ENCODE results near the gene CDH4. TPM values are rescaled to one million over a fixed set of nuclear protein-coding genes. Genes with fewer than 3 reads are reported as not detected.

CDH4 gene
- total and polyA plus RNA-seq, 2 of the 13 experiments (the other 11 are each of a cell fraction or from before 2014, with no cell fraction given): not detected

DNA sequence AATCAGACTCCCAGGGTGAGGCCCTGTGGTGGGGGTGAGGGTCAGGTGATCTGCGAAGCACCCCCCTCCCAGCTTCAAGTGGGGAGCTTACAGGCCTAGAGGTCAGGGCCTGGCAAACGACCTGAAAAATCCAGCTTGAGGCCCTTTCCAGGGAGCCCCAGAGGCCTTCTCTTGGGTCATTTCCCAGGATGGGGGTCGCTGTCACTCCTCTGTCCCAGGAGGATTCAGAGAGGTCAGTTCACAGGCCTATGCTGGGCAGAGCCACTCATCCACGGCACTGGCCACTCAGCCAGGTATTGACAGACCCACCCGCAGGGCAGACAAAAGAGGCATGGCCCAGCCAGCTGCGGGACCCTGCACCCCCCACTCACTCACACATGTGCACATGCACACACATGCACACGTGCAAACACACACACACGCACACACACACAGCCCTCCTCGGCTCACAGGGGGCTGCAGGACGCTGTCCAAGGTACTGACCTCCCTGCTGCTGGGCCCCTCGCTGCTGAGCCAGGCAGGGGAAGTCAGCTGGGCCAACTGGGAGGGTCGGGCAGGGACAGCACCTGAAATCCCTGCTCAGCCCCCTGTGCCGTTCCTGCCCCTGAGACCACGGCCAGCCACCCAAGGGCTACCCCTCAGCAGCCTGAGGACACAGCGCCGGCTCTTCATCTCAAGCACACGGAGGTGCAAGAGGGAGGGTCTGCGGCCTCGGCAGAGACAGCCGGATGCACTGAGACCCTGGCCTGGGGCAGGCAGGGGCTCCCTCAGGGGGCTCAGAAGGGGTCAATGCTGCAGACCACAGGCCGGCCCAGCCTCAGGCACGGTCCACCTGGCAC, 699.9 kb downstream of the CDH4 start (continued):
- TF ChIP-seq, protein P1, sequence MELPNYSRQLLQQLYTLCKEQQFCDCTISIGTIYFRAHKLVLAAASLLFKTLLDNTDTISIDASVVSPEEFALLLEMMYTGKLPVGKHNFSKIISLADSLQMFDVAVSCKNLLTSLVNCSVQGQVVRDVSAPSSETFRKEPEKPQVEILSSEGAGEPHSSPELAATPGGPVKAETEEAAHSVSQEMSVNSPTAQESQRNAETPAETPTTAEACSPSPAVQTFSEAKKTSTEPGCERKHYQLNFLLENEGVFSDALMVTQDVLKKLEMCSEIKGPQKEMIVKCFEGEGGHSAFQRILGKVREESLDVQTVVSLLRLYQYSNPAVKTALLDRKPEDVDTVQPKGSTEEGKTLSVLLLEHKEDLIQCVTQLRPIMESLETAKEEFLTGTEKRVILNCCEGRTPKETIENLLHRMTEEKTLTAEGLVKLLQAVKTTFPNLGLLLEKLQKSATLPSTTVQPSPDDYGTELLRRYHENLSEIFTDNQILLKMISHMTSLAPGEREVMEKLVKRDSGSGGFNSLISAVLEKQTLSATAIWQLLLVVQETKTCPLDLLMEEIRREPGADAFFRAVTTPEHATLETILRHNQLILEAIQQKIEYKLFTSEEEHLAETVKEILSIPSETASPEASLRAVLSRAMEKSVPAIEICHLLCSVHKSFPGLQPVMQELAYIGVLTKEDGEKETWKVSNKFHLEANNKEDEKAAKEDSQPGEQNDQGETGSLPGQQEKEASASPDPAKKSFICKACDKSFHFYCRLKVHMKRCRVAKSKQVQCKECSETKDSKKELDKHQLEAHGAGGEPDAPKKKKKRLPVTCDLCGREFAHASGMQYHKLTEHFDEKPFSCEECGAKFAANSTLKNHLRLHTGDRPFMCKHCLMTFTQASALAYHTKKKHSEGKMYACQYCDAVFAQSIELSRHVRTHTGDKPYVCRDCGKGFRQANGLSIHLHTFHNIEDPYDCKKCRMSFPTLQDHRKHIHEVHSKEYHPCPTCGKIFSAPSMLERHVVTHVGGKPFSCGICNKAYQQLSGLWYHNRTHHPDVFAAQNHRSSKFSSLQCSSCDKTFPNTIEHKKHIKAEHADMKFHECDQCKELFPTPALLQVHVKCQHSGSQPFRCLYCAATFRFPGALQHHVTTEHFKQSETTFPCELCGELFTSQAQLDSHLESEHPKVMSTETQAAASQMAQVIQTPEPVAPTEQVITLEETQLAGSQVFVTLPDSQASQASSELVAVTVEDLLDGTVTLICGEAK (IDR thresholded peaks at IDR 0.05): no peak
- TF ChIP-seq, protein P1 (CRISPR knock-in tag; IDR thresholded peaks at IDR 0.05): peak; percentile 95
- TF ChIP-seq CCAR2 (optimal IDR thresholded peaks at IDR 0.05; ENCODE audit: low read depth, low read length) (no peak), ZNF160 (CRISPR knock-in tag; IDR thresholded peaks at IDR 0.05) (peak; percentile 99), ARHGAP35 (CRISPR knock-in tag; IDR thresholded peaks at IDR 0.05; ENCODE audit: borderline replicate concordance) (peak; percentile 99; the same call in 1 of the 2 replicates), MTA1 (CRISPR knock-in tag; IDR thresholded peaks at IDR 0.05; ENCODE audit: borderline replicate concordance) (peak; percentile 95), KMT2B (CRISPR knock-in tag; IDR thresholded peaks at IDR 0.05) (peak; percentile 86), ZMYM3 (CRISPR knock-in tag; IDR thresholded peaks at IDR 0.05) (peak; percentile 83), ZNF547 (CRISPR knock-in tag; IDR thresholded peaks at IDR 0.05) (peak; percentile 97), ZFYVE20 (CRISPR knock-in tag; IDR thresholded peaks at IDR 0.05; ENCODE audit: borderline replicate concordance, low read depth) (peak; percentile 99), NFATC3 (CRISPR knock-in tag; IDR thresholded peaks at IDR 0.05) (no peak), HMG20B (CRISPR knock-in tag; conservative IDR thresholded peaks at IDR 0.05) (peak; percentile 75; the same call in 1 of the 2 replicates)
- TF ChIP-seq, protein P2, sequence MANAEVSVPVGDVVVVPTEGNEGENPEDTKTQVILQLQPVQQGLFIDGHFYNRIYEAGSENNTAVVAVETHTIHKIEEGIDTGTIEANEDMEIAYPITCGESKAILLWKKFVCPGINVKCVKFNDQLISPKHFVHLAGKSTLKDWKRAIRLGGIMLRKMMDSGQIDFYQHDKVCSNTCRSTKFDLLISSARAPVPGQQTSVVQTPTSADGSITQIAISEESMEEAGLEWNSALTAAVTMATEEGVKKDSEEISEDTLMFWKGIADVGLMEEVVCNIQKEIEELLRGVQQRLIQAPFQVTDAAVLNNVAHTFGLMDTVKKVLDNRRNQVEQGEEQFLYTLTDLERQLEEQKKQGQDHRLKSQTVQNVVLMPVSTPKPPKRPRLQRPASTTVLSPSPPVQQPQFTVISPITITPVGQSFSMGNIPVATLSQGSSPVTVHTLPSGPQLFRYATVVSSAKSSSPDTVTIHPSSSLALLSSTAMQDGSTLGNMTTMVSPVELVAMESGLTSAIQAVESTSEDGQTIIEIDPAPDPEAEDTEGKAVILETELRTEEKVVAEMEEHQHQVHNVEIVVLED (CRISPR knock-in tag; IDR thresholded peaks at IDR 0.05; ENCODE audit: borderline replicate concordance): no peak
- TF ChIP-seq, protein P3, sequence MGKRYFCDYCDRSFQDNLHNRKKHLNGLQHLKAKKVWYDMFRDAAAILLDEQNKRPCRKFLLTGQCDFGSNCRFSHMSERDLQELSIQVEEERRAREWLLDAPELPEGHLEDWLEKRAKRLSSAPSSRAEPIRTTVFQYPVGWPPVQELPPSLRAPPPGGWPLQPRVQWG (CRISPR knock-in tag; IDR thresholded peaks at IDR 0.05; ENCODE audit: borderline replicate concordance, low read depth): 0 out of 2 replicates have a peak, but pooled peaks have one; percentile 63
- TF ChIP-seq, protein P4, sequence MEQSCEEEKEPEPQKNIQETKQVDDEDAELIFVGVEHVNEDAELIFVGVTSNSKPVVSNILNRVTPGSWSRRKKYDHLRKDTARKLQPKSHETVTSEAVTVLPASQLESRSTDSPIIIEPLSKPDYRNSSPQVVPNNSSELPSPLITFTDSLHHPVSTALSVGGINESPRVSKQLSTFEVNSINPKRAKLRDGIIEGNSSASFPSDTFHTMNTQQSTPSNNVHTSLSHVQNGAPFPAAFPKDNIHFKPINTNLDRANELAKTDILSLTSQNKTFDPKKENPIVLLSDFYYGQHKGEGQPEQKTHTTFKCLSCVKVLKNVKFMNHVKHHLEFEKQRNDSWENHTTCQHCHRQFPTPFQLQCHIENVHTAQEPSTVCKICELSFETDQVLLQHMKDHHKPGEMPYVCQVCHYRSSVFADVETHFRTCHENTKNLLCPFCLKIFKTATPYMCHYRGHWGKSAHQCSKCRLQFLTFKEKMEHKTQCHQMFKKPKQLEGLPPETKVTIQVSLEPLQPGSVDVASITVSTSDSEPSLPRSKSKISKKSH (CRISPR knock-in tag; IDR thresholded peaks at IDR 0.05; ENCODE audit: borderline replicate concordance): peak; percentile 92

Data from HepG2 (cell line).